ENCODE measurements around the gene RSRC1. TPM values are rescaled to one million over a fixed set of nuclear protein-coding genes. Genes with fewer than 3 reads are reported as not detected.

The RSRC1 gene
- total and polyA plus RNA-seq, 2 of the 8 experiments (the other 6 are each of a cell fraction or from before 2014, with no cell fraction given): 2.0 to 27.9 TPM

DNA sequence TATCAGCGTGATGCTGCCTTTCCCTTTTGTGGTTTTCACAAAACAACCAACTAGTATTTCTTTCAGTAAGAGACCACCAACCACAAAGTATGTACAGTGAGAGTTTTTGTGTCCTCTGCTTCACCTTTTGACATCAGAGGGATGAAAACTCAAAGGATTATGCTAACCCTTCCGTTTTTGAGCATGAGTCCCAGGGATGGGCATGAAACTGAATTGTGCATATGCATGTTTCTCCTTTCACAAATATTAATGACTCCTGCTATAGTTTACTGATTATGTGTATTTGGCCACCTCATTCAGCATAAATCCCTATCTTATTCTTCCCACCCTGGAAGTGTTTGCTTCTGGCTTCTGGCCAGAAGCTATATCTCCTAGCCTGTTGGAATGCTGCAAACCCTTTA is 59.2 kb downstream of the RSRC1 start (continued):
- TF ChIP-seq HDAC2 (IDR thresholded peaks at IDR 0.05; ENCODE audit: borderline replicate concordance in 1 of 2, low read depth in 2 of 2, low read length in 2 of 2) (no peak), RNF2 (IDR thresholded peaks at IDR 0.05; ENCODE audit: borderline replicate concordance, low read depth, low read length, missing control alignments, poor library complexity, severe bottlenecking) (no peak), SP4 (IDR thresholded peaks at IDR 0.05; ENCODE audit: low read length) (no peak), SP1 (IDR thresholded peaks at IDR 0.05; ENCODE audit: low read depth, low read length) (no peak), EZH2 (IDR thresholded peaks at IDR 0.05; ENCODE audit: low read depth, low read length, severe bottlenecking) (no peak), BCL11A (IDR thresholded peaks at IDR 0.05; ENCODE audit: low read depth in 2 of 2, low read length in 2 of 2) (no peak)

Measured in H1 (cell line).